ENCODE data around the gene PLEKHA6.
A peak's percentile ranks its signal among the peaks of the same experiment; 100 is the strongest.

PLEKHA6 gene

DNA sequence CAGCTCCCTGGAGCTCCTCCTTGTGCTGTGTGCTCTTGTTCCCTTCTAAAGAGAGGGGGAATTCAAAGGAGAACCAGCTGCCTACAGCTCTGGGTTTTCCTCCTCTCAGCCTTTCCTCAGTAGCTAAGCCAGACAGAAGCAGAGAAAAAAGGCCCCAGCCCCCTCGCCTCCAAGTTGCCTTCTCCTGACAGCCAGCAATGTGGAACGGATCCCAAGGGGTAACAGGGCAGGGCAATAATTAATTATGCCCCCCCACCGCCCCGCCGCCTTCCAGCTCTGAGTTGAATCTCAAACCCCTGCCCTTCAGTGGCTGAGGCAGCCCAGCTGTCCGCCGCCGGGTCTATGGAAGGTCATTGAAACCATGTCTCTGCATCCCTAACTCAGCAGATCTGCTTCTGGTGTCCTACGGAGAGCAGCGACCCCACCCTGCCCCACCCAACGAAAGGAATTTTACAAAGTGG lies 76.9 kb downstream of the PLEKHA6 start:
- DNase-seq: no peak

DNA sequence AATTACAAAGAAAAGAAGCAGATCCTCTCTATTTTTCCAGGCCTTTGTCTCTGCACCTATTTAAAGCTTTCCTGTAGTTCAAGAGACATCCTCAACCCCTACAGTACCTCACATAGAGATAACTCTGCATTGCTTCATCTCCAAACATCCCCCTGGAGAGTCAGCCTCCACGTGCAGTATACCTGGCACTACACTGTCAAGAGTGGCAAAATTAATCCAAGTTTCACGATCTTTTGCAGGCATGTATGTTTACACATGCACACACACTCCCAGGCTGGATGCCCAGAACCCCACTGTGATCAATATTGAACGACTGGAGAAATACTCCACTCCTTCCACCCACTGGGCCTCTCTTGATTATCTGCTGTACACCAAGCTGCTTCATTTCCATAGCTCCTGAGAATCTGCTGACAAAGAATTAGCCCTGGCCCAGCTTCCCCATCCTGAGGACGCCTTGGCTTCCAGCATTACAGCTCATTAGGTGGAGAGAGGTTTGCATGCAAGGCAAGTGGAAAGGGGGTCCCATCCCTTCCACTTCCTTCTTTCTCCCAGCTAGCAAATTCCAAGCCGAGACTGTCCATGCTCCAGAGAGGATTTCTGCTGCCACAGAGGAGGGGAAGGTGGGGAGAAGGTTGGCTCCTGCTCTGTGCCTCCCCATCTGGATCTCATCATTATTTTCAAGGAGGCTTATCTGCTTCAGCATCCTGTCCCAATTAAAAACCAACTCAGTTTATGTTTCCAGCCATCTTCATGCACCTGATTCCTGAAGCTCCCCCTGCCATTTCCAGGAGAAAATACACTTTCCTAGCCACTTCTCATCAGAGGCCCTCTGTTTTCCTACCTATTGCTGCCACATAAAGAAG lies 79.4 kb downstream of the PLEKHA6 start:
- no peak for DNase-seq

DNA sequence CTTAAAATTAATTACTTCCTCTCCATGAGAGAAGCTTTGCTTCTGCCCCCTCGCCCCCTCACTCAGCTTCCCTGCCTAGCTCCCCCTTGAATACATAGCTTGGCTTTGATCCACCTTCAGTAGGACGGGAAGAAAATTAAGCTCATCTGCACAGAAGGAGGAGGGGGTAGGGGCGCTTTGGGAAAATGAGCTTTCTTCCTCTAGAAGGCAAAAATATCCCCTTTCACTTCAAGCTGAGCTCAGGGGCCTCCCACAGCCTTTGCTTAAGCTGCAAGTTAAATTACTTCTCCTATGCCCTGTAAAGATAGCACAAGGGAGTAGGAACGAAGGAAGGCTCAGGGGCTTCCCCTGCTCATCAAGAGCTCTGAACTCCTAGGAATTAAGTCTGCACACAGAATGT lies 80.8 kb downstream of the PLEKHA6 start:
- DNase-seq: no peak

DNA sequence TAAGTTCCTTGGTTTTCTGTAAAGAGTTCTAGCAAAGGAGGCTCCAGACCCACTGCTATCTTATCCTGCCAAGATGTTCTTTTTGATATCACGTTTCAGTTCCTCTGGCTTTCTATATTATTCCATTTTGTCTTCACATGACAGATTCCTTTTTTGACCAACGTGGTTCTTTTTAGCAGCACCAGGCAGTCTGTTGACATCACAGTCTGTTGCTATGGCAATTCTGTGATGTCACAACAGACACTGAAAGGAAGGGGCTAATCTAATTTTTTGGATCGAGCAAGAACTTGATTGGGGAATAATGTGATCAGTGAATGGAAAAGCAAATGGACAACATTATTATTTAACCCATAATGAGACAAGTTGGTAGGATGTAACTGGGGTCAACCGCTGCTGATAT lies 81.5 kb downstream of the PLEKHA6 start:
- no peak for DNase-seq

DNA sequence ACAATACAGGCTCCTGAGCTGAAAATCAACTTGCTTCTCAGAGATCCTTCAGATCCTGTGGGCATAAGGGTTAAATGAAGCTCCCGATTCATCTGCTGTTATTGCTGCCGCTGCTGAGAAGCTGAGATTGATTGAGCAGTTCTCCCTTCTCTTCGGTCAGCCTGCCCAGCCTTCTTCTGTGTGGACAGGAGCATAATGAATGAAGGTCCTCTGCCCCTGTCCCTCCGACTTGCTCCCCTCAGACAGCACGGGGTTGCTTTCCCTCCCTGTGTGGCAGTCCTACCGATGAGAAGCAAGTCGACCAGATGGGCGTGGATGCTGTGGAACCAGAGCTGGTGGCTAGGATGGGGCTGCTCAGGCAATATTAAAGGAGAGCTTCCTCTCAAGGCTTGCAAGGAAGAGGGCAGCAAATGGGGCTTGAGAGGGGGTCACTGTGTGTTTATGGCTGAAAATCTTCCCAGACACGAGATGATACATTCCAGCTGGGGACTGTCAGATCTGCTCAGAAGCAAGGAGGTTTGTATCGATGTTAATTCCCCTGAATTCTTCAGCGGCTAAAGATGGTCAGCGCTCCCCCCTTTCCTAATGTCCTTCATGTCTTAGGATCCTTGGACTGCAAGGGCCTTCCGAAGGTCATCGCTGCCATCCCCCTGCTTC lies 82.0 kb downstream of the PLEKHA6 start:
- DNase-seq: no peak

DNA sequence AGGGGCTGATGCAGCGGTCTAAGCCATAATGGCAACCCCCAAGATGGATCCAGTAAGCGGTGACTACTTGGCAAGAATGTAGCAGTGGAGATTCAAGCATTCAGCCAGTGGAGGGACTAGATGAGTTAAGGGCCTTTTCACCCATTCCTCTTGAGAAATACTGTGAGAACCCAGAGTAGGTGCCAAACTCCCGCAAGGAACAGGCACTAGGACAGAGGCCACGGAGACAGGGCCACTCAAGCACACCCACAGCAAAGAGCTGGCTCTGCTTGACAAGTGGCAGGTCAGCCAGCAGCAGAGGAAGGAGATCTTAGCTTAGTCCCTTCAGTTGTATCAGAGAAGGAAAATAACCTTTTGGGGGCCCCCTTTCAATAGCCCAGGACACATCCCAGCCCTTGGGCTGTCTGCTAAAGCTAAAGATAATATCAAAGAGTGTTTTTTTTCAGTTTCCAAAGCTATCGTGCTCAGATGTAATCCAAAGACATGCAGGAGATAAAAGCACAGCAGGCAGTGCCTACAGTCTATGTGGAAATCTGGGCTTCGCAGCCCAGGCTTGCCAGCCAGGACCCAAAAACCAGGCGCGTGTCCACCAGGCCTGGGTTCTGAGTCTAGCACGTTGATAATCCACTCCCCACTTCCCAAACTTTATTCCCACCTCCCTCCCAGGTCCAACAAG lies 83.9 kb downstream of the PLEKHA6 start:
- DNase-seq: no peak

DNA sequence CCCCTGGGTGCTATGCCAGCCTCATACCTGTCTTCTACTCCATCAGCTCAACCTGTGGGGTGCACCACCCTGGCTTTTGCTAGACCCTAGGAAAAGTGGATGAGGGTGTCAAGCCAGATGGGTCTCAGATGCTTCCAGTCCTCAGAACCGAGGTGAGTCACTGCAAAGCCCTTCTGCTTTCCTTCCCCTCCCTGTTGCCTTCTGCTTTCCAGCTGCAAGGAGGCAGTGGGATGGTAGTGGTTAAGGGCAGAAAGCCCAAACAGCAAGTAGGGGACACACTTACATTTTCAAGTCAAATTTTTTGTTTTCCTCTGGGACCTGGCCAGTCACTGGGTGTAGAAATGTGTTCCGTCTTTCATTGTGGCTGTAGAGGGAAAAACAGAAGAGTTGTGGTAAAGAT lies 85.3 kb downstream of the PLEKHA6 start:
- DNase-seq: no peak

DNA sequence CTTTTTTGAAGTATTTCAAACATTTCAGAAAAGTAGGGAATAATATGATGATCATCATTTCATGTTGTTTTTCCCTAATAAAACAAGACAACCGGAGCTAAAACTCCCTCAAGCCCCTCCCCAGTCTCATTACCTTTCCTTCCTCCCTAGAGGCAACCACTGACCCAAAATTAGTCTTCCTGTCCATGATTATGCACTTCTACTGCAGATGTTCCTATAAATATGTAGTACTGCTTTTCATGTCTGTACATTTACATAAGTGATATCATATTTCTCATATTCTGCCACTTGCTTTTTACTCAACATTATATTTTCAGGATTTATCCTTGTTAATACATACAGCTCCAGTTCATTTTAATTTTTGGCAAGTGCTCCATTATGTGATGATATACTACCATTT lies 87.2 kb downstream of the PLEKHA6 start:
- no peak for DNase-seq

DNA sequence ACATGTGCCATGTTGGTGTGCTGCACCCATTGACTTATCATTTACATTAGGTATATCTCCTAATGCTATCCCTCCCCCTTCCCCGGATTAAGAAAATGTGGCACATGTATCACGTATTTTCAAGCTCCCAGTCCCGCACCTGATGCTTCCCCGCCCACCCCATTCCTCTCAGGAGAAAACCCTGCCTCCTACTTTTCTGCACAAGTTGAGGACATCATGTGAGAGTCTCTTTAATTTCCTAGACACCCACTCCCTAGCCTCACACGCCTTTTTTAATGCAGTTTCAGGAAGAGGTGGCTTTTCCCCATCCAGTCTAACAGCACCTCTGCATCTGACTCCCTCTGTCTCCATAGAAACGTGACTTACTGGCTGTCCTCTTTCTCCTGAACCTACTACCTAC lies 87.8 kb downstream of the PLEKHA6 start:
- no peak for DNase-seq

DNA sequence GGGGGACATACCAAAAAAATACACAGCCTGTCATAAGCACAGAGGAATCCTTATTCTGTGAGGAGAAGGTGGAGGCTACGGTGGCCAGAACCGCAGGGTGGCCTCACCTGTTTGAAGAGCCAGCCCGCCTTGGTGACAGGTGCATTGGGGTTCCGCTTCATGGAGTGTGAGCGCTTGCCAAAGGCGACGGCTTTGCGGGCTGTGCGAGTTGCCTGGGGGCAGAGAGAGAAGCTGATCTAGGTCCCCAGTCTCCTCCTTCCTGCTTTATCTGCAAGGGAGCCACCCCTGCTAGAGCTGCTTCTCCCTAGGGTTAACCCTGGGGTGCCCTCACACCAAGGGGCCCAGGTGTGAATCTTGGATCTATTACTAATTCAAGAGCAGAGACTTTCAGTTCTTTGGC lies 91.6 kb downstream of the PLEKHA6 start:
- no peak for DNase-seq

DNA sequence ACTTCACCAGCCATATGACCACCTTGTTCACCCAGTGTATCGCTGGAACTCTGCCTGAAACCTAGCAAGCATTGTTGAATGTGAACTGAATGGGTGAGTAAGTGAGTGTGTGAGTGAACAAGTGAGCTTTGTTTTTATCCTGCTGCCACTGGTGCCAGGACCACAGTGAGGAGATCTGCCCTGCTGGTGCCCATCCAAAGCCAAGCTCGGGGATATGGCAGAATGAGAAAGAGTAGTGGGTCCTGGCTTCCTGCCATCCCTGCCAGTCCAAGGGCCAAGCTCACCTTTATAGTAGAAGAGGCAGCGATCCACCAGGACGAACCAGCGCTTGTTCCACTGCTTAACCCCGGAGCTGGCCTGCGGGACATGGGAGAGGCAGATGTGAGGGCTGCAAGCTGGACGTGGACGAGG lies 92.5 kb downstream of the PLEKHA6 start:
- DNase-seq: no peak

DNA sequence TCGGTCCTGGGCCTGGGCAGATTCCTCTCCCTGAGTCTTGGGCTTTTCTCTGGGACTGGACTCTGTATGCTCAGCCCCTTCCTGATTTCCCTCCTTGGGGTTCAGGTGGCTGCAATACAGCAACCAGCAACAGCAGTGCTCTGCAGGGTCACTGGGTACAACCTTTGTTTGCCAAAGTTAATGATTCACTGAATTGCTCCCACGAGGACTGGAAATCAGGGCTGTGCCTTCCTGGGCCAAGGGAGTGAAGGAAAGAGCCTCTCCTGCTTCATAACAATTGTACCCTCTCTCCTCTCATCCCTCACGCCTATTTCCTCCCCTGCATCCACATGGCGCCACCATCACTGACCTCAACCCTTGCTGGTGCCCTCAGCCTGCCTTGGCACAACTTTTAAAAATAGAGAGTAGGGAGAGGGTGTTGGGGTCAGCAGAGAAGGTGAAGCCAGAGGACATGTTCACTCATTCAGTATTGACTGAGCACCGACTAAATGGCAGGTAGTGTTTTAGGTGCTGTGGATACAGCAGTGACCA lies 93.2 kb downstream of the PLEKHA6 start:
- DNase-seq: no peak

DNA sequence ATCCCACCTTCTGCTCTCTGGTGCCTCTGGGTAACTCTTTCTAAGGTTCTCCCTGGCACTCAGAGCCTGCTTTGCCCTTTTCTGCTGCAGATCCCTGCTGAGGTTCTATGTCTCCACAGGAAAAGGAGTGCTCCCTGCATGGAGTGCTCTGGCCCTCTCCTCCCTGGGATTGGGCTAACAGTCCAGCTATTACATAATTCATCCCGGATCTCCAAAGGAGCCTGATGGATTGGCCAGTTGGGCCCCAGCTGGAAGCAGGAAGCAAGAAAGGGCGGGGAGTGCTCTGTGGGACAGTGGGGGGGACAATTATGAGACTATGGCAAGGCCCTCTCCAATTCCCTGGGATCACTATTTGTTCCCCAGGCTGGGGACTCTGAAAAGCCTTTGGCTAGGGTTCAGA lies 94.1 kb downstream of the PLEKHA6 start:
- no peak for DNase-seq

DNA sequence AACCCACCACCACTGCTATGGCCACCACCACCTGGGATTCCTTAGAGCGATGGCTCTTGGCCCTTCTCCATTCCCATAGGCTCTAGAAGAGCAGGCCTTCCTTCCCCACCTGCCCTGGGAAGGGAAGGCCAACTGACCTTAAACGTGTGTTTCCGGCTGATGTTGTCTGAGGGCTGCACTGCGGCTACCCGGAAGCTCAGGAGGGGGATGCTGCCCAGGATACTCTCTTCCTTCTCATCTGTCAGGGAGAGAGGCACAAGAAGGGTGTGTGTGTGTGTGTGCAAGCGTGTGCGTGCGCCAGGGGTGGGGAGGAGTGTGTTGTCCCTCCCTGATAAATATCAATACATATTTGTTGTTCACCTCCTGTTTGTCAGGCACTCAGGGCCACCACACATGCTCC lies 94.9 kb downstream of the PLEKHA6 start:
- DNase-seq: no peak

DNA sequence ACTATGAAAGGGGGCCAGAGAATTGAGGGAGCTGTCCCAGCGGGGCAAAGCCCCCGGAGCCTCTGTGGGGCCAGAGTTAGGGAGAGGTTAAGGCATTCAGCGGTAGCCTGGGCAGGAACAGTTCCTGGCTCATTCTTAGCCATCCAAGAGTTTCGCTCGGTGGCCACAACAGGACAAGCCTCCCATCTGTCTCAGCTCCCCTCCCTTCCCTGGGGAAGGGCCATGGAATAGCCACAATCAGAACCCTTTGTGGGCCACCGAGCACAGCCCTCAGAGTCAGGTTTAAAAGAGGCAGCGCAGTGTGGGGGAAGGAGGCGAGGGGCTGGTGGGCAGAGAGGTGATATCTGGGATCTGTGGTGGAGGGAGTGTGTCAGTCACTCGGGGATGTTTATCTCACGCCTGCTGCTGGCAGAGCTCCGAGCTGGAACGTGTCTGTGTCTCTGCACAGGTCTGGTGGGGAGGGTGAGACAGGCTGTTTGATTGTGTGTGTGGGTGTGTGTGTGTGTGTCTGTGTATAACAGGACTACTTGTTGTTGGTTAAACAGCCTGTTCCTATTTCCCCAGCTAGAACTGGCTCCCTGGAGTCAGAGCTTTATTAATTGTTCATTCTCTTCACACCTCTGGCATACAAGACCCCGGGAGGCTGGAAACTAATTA lies 96.3 kb downstream of the PLEKHA6 start:
- peak; percentile 34 for DNase-seq

DNA sequence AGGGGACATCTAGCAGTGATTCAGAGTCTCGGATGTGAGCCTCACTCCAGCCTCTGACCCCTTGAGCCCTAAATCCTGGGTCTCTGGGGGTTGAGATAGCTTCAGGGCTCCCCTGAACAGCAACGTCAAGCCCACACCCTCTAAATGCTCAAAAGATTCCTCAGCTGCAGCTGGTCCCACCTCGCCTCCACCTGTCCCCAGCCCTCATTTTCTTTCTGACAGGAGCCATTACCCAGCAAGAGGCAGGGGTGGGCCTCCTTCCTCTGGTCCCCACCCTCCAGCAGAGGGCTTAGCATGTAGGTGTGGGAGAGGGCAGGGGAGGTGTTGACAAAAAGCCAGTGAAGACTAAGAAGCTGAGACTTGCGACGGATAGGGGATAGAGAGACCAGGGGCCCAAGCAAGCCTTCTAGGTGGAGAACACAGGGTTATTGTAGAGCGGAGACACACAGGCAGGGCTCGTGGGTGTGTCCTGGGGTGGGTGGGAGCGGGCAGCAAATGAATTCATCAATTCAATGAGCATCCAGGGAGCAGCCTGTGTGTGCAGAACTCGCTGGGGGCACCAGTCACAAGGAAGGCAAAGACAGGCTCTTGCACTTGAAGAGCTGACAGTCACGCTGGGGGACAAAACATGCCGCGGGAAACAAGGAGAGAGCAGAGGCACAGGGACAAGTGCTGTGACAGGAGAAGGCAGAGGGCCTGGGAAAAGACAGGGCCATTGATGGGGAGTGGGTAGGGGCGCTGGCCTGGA lies 97.0 kb downstream of the PLEKHA6 start:
- no peak for DNase-seq

DNA sequence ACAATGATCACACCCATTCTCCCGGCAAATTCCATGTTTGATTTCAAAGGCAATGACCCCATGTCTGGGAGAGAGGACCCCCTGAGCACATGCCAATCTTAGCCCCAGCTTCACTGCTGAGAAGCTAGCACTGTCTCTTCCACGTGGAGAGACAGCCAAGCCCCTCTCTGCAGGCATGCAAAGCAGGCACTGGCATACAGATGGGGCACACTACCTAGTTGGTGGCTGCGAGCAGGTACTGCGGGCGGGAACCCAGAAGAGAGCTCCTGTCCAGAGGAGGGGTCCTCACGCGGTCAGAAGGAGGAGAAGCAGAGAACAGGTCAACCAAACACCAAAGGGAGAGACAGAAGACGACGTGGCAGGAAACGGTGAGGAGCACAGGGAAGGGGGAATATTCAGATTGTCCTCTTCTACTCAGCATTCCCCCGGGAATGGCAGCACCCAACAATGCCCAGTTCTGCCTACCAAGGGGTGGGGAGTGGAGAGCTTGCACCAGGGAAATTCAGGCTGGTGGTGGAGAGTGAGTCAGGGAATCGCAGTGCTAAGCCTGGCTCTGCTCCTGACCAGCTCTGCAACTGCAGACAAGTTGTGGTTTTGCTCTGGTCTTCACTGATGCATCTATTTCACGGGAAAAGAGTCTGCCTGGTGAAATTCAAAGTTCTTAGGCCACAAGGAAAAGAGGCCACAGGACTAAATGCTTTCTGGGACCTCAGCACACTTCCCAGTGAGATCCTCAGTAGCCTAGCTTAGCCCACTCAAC lies 97.8 kb downstream of the PLEKHA6 start:
- no peak for DNase-seq

DNA sequence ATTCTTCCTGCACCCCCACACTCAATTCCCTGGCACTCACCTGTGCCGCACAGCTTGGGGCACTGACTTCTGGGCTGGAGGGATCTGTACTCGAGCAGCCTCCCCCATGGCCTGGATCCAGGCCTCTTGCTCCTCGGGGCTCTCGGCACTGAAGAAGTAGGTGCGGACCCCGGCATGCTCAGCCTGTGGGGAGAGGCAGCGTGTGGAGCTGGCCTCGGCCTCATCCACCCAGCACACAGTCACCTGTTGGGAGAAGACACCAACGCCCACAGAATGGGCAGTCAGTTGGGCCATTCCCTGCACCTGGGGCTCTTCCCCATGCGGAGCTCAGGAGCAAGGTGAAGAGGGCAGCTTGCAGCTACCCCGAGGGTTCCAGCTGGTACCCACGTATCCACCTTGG lies 98.5 kb downstream of the PLEKHA6 start:
- no peak for DNase-seq

DNA sequence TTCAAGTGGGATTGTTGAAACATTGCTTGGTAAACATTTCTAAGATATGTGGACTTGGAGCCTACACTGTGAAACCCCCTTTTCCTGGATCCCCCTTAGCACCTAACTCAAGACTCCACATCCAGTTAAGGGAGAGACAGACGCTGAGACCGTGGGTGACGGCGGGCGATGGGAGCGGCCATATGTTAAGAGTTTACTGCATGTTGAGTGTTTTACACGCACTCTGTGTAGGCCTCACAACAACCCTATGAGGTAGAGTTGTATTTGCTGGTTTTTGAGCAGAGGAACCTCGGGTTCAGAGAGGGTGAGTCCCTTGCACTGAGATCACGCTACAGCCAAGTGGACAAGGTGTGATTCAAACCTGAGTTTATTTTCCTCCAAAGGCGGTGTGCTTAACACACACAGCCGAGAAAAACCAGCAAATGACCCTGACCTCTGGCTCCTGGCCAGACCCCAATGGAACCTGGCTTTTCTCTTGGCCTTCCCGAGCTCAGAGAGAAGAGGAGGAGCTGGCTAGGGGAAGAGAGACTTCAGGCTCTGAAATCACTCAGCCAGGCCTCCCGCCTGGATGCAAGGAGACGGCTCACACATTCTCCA lies 99.0 kb downstream of the PLEKHA6 start:
- no peak for DNase-seq

DNA sequence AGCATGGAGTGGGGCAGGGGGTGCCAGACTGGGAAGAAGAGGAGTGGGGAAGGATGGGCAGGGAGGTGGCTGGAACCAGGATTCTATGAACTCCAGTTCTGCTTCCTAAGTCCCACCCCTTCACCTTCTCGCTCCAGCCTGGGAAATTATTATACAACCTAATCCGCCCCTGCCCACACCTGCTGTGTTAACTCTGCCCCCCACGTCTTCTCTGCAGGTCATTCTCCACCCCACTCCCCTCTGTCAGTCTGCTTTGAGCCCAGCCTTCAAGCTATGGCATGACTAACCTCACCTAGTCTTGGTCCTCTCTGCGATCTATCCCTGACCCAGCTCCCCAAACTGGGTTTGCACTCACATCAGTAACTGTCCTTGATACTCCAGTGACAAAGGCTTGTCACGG lies 99.9 kb downstream of the PLEKHA6 start:
- DNase-seq: no peak

DNA sequence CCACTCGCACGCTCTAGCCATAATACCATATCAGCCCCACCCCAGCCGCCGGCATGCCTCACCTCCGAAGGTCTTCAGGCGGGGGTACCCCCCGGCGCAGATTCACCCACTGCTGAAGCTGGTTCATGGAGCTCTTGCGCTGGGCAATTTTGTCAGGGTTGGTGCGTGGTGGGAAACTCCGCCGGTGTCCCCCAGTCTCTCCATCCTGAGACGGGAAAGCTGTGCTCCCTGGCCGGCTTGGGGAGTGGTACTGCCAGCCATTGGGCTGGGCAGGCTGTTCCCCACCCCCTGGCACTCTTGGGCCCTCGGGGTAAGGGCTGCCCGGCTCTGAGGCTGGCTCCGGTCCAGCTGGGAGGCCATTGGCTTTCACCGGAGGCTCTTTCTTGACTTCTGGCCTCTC lies 100.5 kb downstream of the PLEKHA6 start:
- DNase-seq: no peak

Measured in hematopoietic multipotent progenitor cell treated with erythropoietin and hydrocortisone succinate and interleukin-3 and kit ligand, for 8 days (in vitro differentiated cells).